ENCODE results near the gene LRIG1. TPM values are rescaled to one million over a fixed set of nuclear protein-coding genes. Genes with fewer than 3 reads are reported as not detected.

Gene LRIG1
- total and polyA plus RNA-seq, 2 donors from 2014 or later, result 8.2 to 20.6 TPM

DNA sequence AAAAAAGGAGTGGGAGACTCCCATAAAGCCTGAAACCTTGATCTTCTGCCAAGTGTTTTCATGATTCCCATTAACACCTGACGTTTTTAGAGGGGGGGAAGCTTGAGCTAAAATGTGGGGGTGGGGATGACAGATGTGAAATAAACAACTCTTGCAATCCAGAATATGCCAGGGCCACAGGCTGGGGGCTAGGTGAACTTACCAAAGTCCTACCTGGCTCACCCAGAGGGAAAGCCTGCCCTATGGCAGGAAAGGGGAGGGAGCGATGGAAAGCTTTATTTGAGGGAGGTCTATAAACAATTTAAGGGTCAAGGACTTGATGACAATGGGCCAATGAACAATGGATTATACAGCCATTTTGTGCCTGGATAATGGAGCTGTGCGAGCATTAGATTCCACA, 108.3 kb downstream of the LRIG1 start:
- Histone ChIP-seq H3K36me3 (ENCODE audit: control insufficient read depth in 2 of 3, insufficient read depth in 3 of 3, low read length in 3 of 3) (peaks cover 2 to 15% (median 12%) of the 10 kb centered on the region in 3 donors), H3K9ac (ENCODE audit: low read length in 3 of 3) (no peak overlapping the region), H3K9me3 (ENCODE audit: control insufficient read depth in 2 of 3, insufficient read depth in 1 of 3, low read length in 3 of 3) (no peaks in the 10 kb centered on the region), H3K4me1 (ENCODE audit: control insufficient read depth in 2 of 3, insufficient read depth in 2 of 3, low read depth in 1 of 3, low read length in 3 of 3) (peaks cover 0 to 4% (median 0%) of the 10 kb centered on the region in 3 donors), H3K4me3 (ENCODE audit: low read length in 3 of 3) (no peak overlapping the region), H3K27me3 (ENCODE audit: control insufficient read depth, insufficient read depth, low read length) (no peaks in the 10 kb centered on the region), H3K27ac (ENCODE audit: low read depth in 2 of 2, low read length in 2 of 2) (no peak overlapping the region)
- intact Hi-C loops (cut with DNase I), result no loop called here
- TF ChIP-seq, protein P1, sequence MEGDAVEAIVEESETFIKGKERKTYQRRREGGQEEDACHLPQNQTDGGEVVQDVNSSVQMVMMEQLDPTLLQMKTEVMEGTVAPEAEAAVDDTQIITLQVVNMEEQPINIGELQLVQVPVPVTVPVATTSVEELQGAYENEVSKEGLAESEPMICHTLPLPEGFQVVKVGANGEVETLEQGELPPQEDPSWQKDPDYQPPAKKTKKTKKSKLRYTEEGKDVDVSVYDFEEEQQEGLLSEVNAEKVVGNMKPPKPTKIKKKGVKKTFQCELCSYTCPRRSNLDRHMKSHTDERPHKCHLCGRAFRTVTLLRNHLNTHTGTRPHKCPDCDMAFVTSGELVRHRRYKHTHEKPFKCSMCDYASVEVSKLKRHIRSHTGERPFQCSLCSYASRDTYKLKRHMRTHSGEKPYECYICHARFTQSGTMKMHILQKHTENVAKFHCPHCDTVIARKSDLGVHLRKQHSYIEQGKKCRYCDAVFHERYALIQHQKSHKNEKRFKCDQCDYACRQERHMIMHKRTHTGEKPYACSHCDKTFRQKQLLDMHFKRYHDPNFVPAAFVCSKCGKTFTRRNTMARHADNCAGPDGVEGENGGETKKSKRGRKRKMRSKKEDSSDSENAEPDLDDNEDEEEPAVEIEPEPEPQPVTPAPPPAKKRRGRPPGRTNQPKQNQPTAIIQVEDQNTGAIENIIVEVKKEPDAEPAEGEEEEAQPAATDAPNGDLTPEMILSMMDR (IDR thresholded peaks at IDR 0.05; ENCODE audit: borderline replicate concordance, extremely low read depth, insufficient read depth), result no peak
- no peak for FAIRE-seq
- DNase-seq, result peak in 1 of 5 donors; percentile 13

DNA sequence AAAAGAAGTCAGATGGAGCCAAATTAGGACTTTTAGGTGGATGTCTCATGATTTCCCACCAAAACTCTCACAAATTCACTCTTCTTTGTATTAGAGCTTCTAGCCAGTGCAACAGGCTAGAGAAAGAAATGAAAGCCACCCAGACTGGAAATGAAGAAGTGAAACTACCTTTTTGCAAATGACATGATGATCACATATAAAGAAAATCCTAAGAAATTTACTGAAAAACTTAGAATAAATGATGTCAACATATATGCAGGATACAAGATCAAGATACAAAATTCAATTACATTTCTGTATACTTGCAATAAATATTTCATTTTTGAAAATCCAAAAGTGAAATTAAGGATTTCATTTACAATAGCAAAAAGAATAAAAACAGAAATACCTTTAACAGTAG, 110.8 kb downstream of the LRIG1 start:
- Histone ChIP-seq H3K9ac (ENCODE audit: low read length in 3 of 3) (no peak overlapping the region), H3K9me3 (ENCODE audit: control insufficient read depth in 2 of 3, insufficient read depth in 1 of 3, low read length in 3 of 3) (peaks cover 0 to 3% (median 0%) of the 10 kb centered on the region in 3 donors), H3K27me3 (ENCODE audit: control insufficient read depth, insufficient read depth, low read length) (no peaks in the 10 kb centered on the region), H3K4me3 (ENCODE audit: low read length in 3 of 3) (no peak overlapping the region), H3K4me1 (ENCODE audit: control insufficient read depth in 2 of 3, insufficient read depth in 2 of 3, low read depth in 1 of 3, low read length in 3 of 3) (peaks cover 0 to 4% (median 0%) of the 10 kb centered on the region in 3 donors), H3K27ac (ENCODE audit: low read depth in 2 of 2, low read length in 2 of 2) (no peak overlapping the region), H3K36me3 (ENCODE audit: control insufficient read depth in 2 of 3, insufficient read depth in 3 of 3, low read length in 3 of 3) (peaks cover 6 to 20% (median 9%) of the 10 kb centered on the region in 3 donors)
- intact Hi-C loops (cut with DNase I), result no loop called here
- TF ChIP-seq, protein P1 (IDR thresholded peaks at IDR 0.05; ENCODE audit: borderline replicate concordance, extremely low read depth, insufficient read depth), result no peak
- DNase-seq (no peak), FAIRE-seq (peak; percentile 53)

DNA sequence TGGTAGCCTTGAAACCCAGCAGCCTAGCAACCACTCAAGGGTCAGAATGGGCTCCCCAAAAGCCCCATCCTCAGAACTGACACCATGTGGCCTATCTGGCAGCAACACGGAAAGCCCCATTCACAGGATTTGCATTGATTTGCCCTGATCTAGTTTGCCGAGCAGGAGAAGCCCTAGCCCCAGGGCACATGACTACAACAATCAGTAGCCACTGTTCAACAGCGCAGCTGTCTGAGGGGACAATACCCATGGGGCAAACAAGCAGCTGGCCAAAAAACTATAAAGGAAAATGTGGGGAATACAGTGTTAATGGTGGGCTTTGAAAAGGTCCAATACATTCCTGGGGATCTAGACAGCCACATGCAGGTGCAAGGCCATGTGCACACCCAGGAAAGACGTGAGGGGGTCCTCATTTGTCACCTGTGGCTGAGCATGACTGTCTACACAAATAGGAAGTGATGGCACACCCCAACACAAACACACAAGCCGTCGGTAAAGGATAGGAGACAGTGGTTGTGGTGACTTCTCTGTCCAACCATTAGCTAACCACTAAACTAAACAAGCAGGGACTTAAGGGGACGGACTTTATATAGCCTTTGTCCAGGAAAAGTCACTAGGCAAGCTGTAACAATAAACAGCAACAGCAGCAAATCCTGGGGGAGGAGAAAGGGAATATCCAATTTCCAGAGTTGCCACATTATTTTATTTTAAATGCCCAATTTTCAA, 113.7 kb downstream of the LRIG1 start:
- FAIRE-seq (no peak), DNase-seq (peak in 1 of 5 donors; percentile 15)
- Histone ChIP-seq H3K27me3 (ENCODE audit: control insufficient read depth, insufficient read depth, low read length) (no peaks in the 10 kb centered on the region), H3K27ac (ENCODE audit: low read depth in 2 of 2, low read length in 2 of 2) (no peak overlapping the region), H3K4me3 (ENCODE audit: low read length in 3 of 3) (no peak overlapping the region), H3K9me3 (ENCODE audit: control insufficient read depth in 2 of 3, insufficient read depth in 1 of 3, low read length in 3 of 3) (peaks cover 0 to 5% (median 0%) of the 10 kb centered on the region in 3 donors), H3K36me3 (ENCODE audit: control insufficient read depth in 2 of 3, insufficient read depth in 3 of 3, low read length in 3 of 3) (peaks cover 7 to 47% (median 24%) of the 10 kb centered on the region in 3 donors), H3K9ac (ENCODE audit: low read length in 3 of 3) (no peak overlapping the region), H3K4me1 (ENCODE audit: control insufficient read depth in 2 of 3, insufficient read depth in 2 of 3, low read depth in 1 of 3, low read length in 3 of 3) (no peaks in the 10 kb centered on the region)
- TF ChIP-seq, protein P1 (IDR thresholded peaks at IDR 0.05; ENCODE audit: borderline replicate concordance, extremely low read depth, insufficient read depth), result no peak
- intact Hi-C loops (cut with DNase I), result no loop called here
